Endothelial cell of umbilical vein (primary cell): ENCODE measurements around the gene TUBGCP2.

Experiments used
- CTCF ChIP-seq, 2 donors: IDR thresholded peaks; 1 replicate in 1 of 2; 2 replicates in 1 of 2; pipeline ENCODE4 v1.5.1; 2011; ENCODE audit warnings: low read length in 2 of 2, mild to moderate bottlenecking in 2 of 2, moderate library complexity in 2 of 2, control low read depth in 1 of 2, inconsistent platforms in 1 of 2, low read depth in 1 of 2; ENCODE audit not compliant: insufficient read depth in 1 of 2; ENCODE audit errors: extremely low read depth in 1 of 2
- FOS ChIP-seq: IDR thresholded peaks from 2 replicates; pipeline ENCODE4 v1.6.1; 2011; ENCODE audit warnings: mild to moderate bottlenecking, low read length, moderate library complexity, borderline replicate concordance; ENCODE audit not compliant: insufficient read depth
- GATA2 ChIP-seq: IDR thresholded peaks from 2 replicates; pipeline ENCODE4 v1.7.0; 2011; ENCODE audit warnings: low read depth, mild to moderate bottlenecking, moderate library complexity, mixed read lengths, low read length; ENCODE audit not compliant: insufficient read length, insufficient read depth
- JUN ChIP-seq: IDR thresholded peaks from 2 replicates; pipeline ENCODE4 v1.6.1; 2011; ENCODE audit warnings: borderline replicate concordance, low read depth; ENCODE audit not compliant: insufficient read length, insufficient read depth
- MYC ChIP-seq: IDR thresholded peaks from one replicate; pipeline ENCODE4 v1.6.1; 2011; ENCODE audit warnings: mild to moderate bottlenecking, low read depth, low read length
- POLR2A ChIP-seq: IDR thresholded peaks from 2 replicates; pipeline ENCODE4 v1.6.1; 2012; ENCODE audit warnings: low read depth, mild to moderate bottlenecking, control low read depth, low read length
- POLR2AphosphoS5 ChIP-seq: IDR thresholded peaks from 2 replicates; pipeline ENCODE4 v1.6.1; 2012; ENCODE audit warnings: low read depth, mild to moderate bottlenecking, control low read depth, low read length, moderate library complexity; ENCODE audit not compliant: insufficient read depth
- TF ChIP-seq, protein P1 (sequence below): IDR thresholded peaks from 2 replicates; pipeline ENCODE4 v1.6.1; 2011; ENCODE audit not compliant: insufficient read depth, insufficient read length

- TF ChIP-seq POLR2AphosphoS5 = no peak
- TF ChIP-seq CTCF (IDR thresholded peaks at IDR 0.05; ENCODE audit: extremely low read depth in 1 of 2, insufficient read depth in 1 of 2, low read depth in 1 of 2, low read length in 2 of 2) = no peak
- TF ChIP-seq FOS = no peak
- no peak for TF ChIP-seq POLR2A
- no peak for TF ChIP-seq JUN
- no peak for TF ChIP-seq MYC
- no peak for TF ChIP-seq GATA2
- TF ChIP-seq, protein P1, sequence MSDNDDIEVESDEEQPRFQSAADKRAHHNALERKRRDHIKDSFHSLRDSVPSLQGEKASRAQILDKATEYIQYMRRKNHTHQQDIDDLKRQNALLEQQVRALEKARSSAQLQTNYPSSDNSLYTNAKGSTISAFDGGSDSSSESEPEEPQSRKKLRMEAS = no peak
Observed at GRCh38 chr10:133285217-133285616, 23.5 kb downstream of the TUBGCP2 start.
